ENCODE measurements around the gene HEATR5A.

- TF ChIP-seq CTCF (IDR thresholded peaks at IDR 0.05; ENCODE audit: low read depth, low read length) (no peak), MAX (IDR thresholded peaks at IDR 0.05; ENCODE audit: low read depth, low read length) (no peak), POLR2A (IDR thresholded peaks at IDR 0.05; ENCODE audit: extremely low read depth, insufficient read length) (no peak), MYC (IDR thresholded peaks at IDR 0.05; ENCODE audit: low read depth, low read length) (no peak)
Observed at GRCh38 chr14:31387091-31387490, 33.3 kb downstream of the HEATR5A start.

Measured in NB4 (cell line).